Sigmoid colon (tissue), 4 donors: ENCODE results near the gene RPL4.

ENCODE experiments used
- POLR2A ChIP-seq, 2 donors: fragments of 450-650 bp; IDR thresholded peaks; one replicate each; pipeline ENCODE4 v1.6.1; 2016; ENCODE audit warnings: antibody characterized with exemption in 2 of 2, mild to moderate bottlenecking in 2 of 2, moderate library complexity in 2 of 2
- POLR2AphosphoS5 ChIP-seq, 4 donors: sonication (generic); formaldehyde crosslinking; IDR thresholded peaks; one replicate each; pipeline ENCODE4 v1.6.1; 2017; ENCODE audit warnings: antibody characterized with exemption in 4 of 4
- TF ChIP-seq, protein P1 (sequence below), 4 experiments: fragments of 450-650 bp in 3 of 4; fragments of 200-600 bp in 1 of 4; IDR thresholded peaks; one replicate each; pipeline ENCODE4 v1.5.1; 2016 to 2019; ENCODE audit warnings: antibody characterized with exemption in 4 of 4, mild to moderate bottlenecking in 3 of 4, moderate library complexity in 2 of 4

DNA sequence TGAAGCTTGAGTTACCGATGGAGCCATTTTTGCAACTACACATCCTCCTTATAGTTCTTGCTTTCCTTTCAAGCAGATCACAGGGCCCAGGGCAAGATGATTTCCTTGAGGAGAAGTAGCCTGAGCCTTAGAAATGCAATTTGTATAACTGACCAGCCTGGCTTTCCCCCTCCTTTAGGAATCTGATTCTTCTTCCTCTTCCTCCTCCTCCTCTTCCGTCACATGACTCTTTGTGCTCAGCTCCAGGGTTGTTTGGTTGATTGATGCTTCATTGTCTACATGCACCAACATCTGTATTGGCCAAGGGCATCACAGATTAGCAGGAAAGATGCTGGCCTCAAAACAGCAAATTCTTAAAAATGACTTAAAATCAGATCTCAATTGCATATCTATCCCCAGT is 10.4 kb downstream of the RPL4 start:
- TF ChIP-seq, protein P1, sequence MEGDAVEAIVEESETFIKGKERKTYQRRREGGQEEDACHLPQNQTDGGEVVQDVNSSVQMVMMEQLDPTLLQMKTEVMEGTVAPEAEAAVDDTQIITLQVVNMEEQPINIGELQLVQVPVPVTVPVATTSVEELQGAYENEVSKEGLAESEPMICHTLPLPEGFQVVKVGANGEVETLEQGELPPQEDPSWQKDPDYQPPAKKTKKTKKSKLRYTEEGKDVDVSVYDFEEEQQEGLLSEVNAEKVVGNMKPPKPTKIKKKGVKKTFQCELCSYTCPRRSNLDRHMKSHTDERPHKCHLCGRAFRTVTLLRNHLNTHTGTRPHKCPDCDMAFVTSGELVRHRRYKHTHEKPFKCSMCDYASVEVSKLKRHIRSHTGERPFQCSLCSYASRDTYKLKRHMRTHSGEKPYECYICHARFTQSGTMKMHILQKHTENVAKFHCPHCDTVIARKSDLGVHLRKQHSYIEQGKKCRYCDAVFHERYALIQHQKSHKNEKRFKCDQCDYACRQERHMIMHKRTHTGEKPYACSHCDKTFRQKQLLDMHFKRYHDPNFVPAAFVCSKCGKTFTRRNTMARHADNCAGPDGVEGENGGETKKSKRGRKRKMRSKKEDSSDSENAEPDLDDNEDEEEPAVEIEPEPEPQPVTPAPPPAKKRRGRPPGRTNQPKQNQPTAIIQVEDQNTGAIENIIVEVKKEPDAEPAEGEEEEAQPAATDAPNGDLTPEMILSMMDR (IDR thresholded peaks at IDR 0.05) = no peak
- TF ChIP-seq POLR2A (IDR thresholded peaks at IDR 0.05) (no peak), POLR2AphosphoS5 (IDR thresholded peaks at IDR 0.05) (no peak)
